LNCAP (cell line): ENCODE results near the gene CCDC141.

Source experiments
- CTCF ChIP-seq: fragments of 450-650 bp; IDR thresholded peaks from 2 replicates; pipeline ENCODE4 v1.5.1; 2017; ENCODE audit warnings: mild to moderate bottlenecking

CCDC141 gene

GRCh38 chr2:178976351-178976750 lies 73.6 kb downstream of the CCDC141 start:
- TF ChIP-seq CTCF: no peak

GRCh38 chr2:178962805-178963433 lies 87.0 kb downstream of the CCDC141 start:
- no peak for TF ChIP-seq CTCF

GRCh38 chr2:178962152-178962551 lies 87.8 kb downstream of the CCDC141 start:
- no peak for TF ChIP-seq CTCF

GRCh38 chr2:178954049-178954448 lies 95.9 kb downstream of the CCDC141 start:
- no peak for TF ChIP-seq CTCF

- no peak for TF ChIP-seq CTCF
Observed at GRCh38 chr2:178951266-178952006, 98.5 kb downstream of the CCDC141 start.

- no peak for TF ChIP-seq CTCF
Observed at GRCh38 chr2:178949584-178949983, 100.4 kb downstream of the CCDC141 start.

- TF ChIP-seq CTCF: no peak
Observed at GRCh38 chr2:178949151-178949550, 100.8 kb downstream of the CCDC141 start.
